SK-N-MC (cell line): ENCODE results near the gene MT1H.
"Not testable (repeated sequence)": the region's sequence is repeated elsewhere in the genome, so short reads cannot be mapped to it uniquely, and the experiment has no call there.

Experiments
- EZH2 ChIP-seq: fragments of 200-600 bp; sonication (generic); IDR thresholded peaks from one replicate; pipeline ENCODE4 v1.6.1; 2017; ENCODE audit warnings: antibody characterized with exemption
- FOXP2 ChIP-seq: optimal IDR thresholded peaks from 2 replicates; pipeline ENCODE3; 2011; ENCODE audit warnings: mild to moderate bottlenecking, moderate library complexity; ENCODE audit not compliant: insufficient read depth; ENCODE audit errors: extremely low read length, control extremely low read depth
- POLR2AphosphoS5 ChIP-seq: IDR thresholded peaks from 2 replicates; pipeline ENCODE4 v1.6.1; 2012; ENCODE audit warnings: mild to moderate bottlenecking, low read depth, low read length, borderline replicate concordance

DNA sequence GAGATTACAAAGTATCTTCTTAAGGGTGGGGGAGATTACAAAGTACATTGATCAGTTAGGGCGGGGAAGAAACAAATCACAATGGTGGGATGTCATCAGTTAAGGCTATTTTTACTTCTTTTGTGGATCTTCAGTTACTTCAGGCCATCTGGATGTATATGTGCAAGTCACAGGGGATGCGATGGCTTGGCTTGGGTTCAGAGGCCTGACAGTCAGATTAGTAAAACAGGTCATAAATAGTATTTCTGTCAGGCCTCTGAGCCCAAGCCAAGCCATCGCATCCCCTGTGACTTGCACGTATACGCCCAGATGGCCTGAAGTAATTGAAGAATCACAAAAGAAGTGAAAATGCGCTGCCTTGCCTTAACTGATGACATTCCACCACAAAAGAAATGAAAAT is 5.0 kb downstream of the MT1H start:
- not testable (repeated sequence) for TF ChIP-seq EZH2, POLR2AphosphoS5, FOXP2
